Tibial artery (tissue), 4 donors: ENCODE data around the gene MAPKAP1.

Source experiments
- DNase-seq, 2 donors: peaks; one replicate each; pipeline ENCODE4 v3.0.0-alpha.2; 2019
- H3K27ac ChIP-seq, 2 donors: fragments of 200-600 bp; sonication (generic) in 1 of 2; 1 replicate in 1 of 2; 2 replicates in 1 of 2; pipeline ENCODE4 v1.5.1; 2018 to 2019; ENCODE audit warnings: mild to moderate bottlenecking in 1 of 2
- H3K27me3 ChIP-seq, 2 donors: fragments of 200-600 bp; sonication (generic) in 1 of 2; one replicate each; pipeline versions ENCODE4 v1.5.1 to v1.6.0; 2016 to 2019
- H3K36me3 ChIP-seq, 3 donors: fragments of 200-600 bp; sonication (generic) in 2 of 3; one replicate each; pipeline ENCODE4 v1.5.1; 2016 to 2019; ENCODE audit warnings: mild to moderate bottlenecking in 2 of 3
- H3K4me1 ChIP-seq, 4 donors: fragments of 200-600 bp; sonication (generic) in 2 of 4; 1 replicate in 3 of 4; 2 replicates in 1 of 4; pipeline ENCODE4 v1.5.1; 2016 to 2019
- H3K4me3 ChIP-seq, 2 donors: fragments of 200-600 bp; sonication (generic) in 1 of 2; 1 replicate in 1 of 2; 2 replicates in 1 of 2; pipeline ENCODE4 v1.5.1; 2018 to 2019; ENCODE audit warnings: mild to moderate bottlenecking in 2 of 2
- H3K9me3 ChIP-seq, 3 donors: fragments of 200-600 bp; sonication (generic) in 1 of 3; one replicate each; pipeline ENCODE4 v1.5.1; 2016 to 2019
- intact Hi-C: fragments of 100-400 bp; cut with DNase I; formaldehyde crosslinking; loops from one replicate; pipeline ENCODE4 v1.15.0; 2023; ENCODE audit warnings: low total_unique reads
- TF ChIP-seq, protein P1 (sequence below), 2 experiments: fragments of 200-600 bp in 1 of 2; fragments of 450-650 bp in 1 of 2; IDR thresholded peaks; one replicate each; pipeline ENCODE4 v1.5.1; 2017 to 2019; ENCODE audit warnings: antibody characterized with exemption in 2 of 2, mild to moderate bottlenecking in 1 of 2, moderate library complexity in 1 of 2

MAPKAP1 gene

DNA sequence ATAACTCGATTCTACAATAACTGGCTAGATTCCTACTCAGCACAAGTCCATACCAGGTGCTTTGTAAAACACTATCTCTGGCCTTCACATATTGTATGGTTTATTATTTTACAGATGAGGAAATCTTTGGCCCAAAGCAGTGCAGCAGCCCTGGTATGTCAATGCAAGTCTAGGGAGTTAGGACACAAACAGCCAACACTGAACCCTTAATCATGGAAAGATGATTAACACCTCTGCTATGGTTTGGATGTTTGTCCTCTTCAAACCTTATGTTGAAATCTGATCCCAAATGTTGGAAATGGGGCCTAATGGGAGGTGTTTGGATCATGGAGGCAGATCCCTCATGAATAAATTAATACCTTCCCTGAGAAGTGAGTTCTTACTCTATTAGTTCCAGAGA is 76.6 kb downstream of the MAPKAP1 start:
- intact Hi-C loops: loop anchor here (5.0 kb wide), 1 partner anchor 223 kb away; no protein-coding TSS in a partner anchor
- Histone ChIP-seq H3K36me3 (no peaks in the 10 kb centered on the region), H3K27me3 (no peaks in the 10 kb centered on the region), H3K4me3 (no peak overlapping the region), H3K9me3 (no peaks in the 10 kb centered on the region), H3K4me1 (peaks cover 0 to 16% (median 5%) of the 10 kb centered on the region in 4 donors), H3K27ac (no peak overlapping the region)
- TF ChIP-seq, protein P1, sequence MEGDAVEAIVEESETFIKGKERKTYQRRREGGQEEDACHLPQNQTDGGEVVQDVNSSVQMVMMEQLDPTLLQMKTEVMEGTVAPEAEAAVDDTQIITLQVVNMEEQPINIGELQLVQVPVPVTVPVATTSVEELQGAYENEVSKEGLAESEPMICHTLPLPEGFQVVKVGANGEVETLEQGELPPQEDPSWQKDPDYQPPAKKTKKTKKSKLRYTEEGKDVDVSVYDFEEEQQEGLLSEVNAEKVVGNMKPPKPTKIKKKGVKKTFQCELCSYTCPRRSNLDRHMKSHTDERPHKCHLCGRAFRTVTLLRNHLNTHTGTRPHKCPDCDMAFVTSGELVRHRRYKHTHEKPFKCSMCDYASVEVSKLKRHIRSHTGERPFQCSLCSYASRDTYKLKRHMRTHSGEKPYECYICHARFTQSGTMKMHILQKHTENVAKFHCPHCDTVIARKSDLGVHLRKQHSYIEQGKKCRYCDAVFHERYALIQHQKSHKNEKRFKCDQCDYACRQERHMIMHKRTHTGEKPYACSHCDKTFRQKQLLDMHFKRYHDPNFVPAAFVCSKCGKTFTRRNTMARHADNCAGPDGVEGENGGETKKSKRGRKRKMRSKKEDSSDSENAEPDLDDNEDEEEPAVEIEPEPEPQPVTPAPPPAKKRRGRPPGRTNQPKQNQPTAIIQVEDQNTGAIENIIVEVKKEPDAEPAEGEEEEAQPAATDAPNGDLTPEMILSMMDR (IDR thresholded peaks at IDR 0.05): no peak
- no peak for DNase-seq

GRCh38 chr9:125629446-125629845 is 77.6 kb downstream of the MAPKAP1 start:
- Histone ChIP-seq H3K27me3 (no peaks in the 10 kb centered on the region), H3K4me1 (peaks cover 0 to 13% (median 5%) of the 10 kb centered on the region in 4 donors), H3K36me3 (no peaks in the 10 kb centered on the region), H3K27ac (no peak overlapping the region), H3K4me3 (no peak overlapping the region), H3K9me3 (no peaks in the 10 kb centered on the region)
- DNase-seq: no peak
- intact Hi-C loops: no loop called here
- TF ChIP-seq, protein P1 (IDR thresholded peaks at IDR 0.05): no peak

DNA sequence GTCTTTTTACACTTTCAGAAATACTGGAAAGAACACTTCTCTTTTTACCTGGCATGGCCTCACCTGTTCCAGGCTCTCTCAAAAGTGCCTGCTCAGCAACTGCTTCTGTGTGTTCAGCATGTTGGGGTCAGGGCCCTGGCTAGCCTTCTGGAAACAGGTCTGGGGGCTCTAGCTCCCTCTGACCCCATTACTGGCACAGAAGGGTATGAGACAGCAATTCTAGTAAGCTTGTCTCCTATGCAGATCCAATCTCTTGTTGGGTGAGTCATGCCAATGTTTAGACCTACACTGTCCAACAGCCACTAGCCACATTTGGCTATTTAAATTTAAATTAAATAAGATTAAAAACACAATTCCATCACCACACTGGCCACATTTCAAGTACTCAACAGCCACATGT is 80.8 kb downstream of the MAPKAP1 start:
- TF ChIP-seq, protein P1 (IDR thresholded peaks at IDR 0.05): no peak
- Histone ChIP-seq H3K27ac (no peak overlapping the region), H3K9me3 (no peaks in the 10 kb centered on the region), H3K36me3 (no peaks in the 10 kb centered on the region), H3K27me3 (no peaks in the 10 kb centered on the region), H3K4me3 (no peak overlapping the region), H3K4me1 (no peaks in the 10 kb centered on the region)
- intact Hi-C loops: no loop called here
- DNase-seq: no peak

DNA sequence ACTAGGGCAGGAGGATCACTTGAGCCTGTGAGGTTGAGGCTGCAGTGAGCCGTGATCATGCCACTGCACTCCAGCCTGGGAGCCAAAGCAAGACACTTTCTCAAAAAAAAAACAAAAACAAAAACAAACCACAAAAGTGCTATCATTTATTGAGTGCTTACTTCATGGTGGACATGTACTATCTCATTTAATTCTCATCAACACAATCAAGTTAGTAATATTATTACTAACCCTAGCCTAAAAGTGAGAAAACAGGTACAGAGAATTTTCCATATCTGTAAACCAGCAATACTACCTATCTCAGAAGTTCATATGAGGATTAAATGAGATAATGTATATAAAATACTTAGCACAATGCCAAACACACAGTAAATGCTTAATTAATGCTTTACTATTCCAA is 85.8 kb downstream of the MAPKAP1 start:
- Histone ChIP-seq H3K27ac (no peak overlapping the region), H3K4me1 (no peaks in the 10 kb centered on the region), H3K27me3 (no peaks in the 10 kb centered on the region), H3K4me3 (no peak overlapping the region), H3K36me3 (no peaks in the 10 kb centered on the region), H3K9me3 (no peaks in the 10 kb centered on the region)
- DNase-seq: no peak
- intact Hi-C loops: no loop called here
- TF ChIP-seq, protein P1 (IDR thresholded peaks at IDR 0.05): no peak

- intact Hi-C loops: no loop called here
- Histone ChIP-seq H3K27me3 (no peaks in the 10 kb centered on the region), H3K27ac (no peak overlapping the region), H3K4me3 (no peak overlapping the region), H3K36me3 (no peaks in the 10 kb centered on the region), H3K4me1 (no peaks in the 10 kb centered on the region), H3K9me3 (no peaks in the 10 kb centered on the region)
- DNase-seq: no peak
- TF ChIP-seq, protein P1 (IDR thresholded peaks at IDR 0.05): no peak
These were observed 86.8 kb downstream of the MAPKAP1 start for GRCh38 chr9:125620216-125620615.

- Histone ChIP-seq H3K27ac (no peak overlapping the region), H3K27me3 (no peaks in the 10 kb centered on the region), H3K4me3 (no peak overlapping the region), H3K36me3 (no peaks in the 10 kb centered on the region), H3K4me1 (no peaks in the 10 kb centered on the region), H3K9me3 (no peaks in the 10 kb centered on the region)
- intact Hi-C loops: no loop called here
- DNase-seq: no peak
- TF ChIP-seq, protein P1 (IDR thresholded peaks at IDR 0.05): no peak
These were observed 89.9 kb downstream of the MAPKAP1 start for GRCh38 chr9:125617087-125617486.
